Ishikawa (cell line): ENCODE measurements around the gene KMT5C.

Experiments
- CEBPB ChIP-seq: IDR thresholded peaks from 2 replicates; pipeline ENCODE4 v1.6.1; 2012
- CREB1 ChIP-seq: IDR thresholded peaks from 2 replicates; pipeline ENCODE4 v1.6.1; 2012; ENCODE audit warnings: low read depth
- EGR1 ChIP-seq: IDR thresholded peaks from 2 replicates; pipeline ENCODE4 v1.6.1; 2012
- EP300 ChIP-seq: IDR thresholded peaks from 2 replicates; pipeline ENCODE4 v1.6.1; 2012; ENCODE audit warnings: borderline replicate concordance
- FOXM1 ChIP-seq: IDR thresholded peaks from 2 replicates; pipeline ENCODE4 v1.6.1; 2012; ENCODE audit warnings: low read depth, borderline replicate concordance
- MAX ChIP-seq: IDR thresholded peaks from 2 replicates; pipeline ENCODE4 v1.6.1; 2012
- NFIC ChIP-seq: IDR thresholded peaks from 2 replicates; pipeline ENCODE4 v1.6.1; 2012
- RAD21 ChIP-seq: IDR thresholded peaks from 2 replicates; pipeline ENCODE4 v1.6.1; 2012; ENCODE audit warnings: low read depth
- REST ChIP-seq: IDR thresholded peaks from 2 replicates; pipeline ENCODE4 v1.6.1; 2012; ENCODE audit warnings: low read depth, mild to moderate bottlenecking
- TAF1 ChIP-seq: IDR thresholded peaks from 2 replicates; pipeline ENCODE4 v1.6.1; 2012; ENCODE audit warnings: low read depth, mild to moderate bottlenecking
- TCF12 ChIP-seq: IDR thresholded peaks from 2 replicates; pipeline ENCODE4 v1.6.1; 2012; ENCODE audit warnings: low read depth
- TEAD4 ChIP-seq: IDR thresholded peaks from 2 replicates; pipeline ENCODE4 v1.6.1; 2012
- USF1 ChIP-seq: IDR thresholded peaks from 2 replicates; pipeline ENCODE4 v1.6.1; 2012
- YY1 ChIP-seq: IDR thresholded peaks from 2 replicates; pipeline ENCODE4 v1.6.1; 2012; ENCODE audit warnings: low read depth
- ZBTB7A ChIP-seq: IDR thresholded peaks from 2 replicates; pipeline ENCODE4 v1.6.1; 2012; ENCODE audit warnings: low read depth

Gene KMT5C

GRCh38 chr19:55383279-55384130, 43.8 kb downstream of the KMT5C start:
- no peak for TF ChIP-seq EP300
- TF ChIP-seq CEBPB, result no peak
- no peak for TF ChIP-seq FOXM1
- TF ChIP-seq MAX, result peak; percentile 51
- no peak for TF ChIP-seq NFIC
- TF ChIP-seq TAF1, result peak; percentile 13; the same call in 1 of the 2 replicates
- TF ChIP-seq REST, result no peak
- no peak for TF ChIP-seq ZBTB7A

GRCh38 chr19:55384131-55384919, 44.6 kb downstream of the KMT5C start, which contains the start of gene TMEM238:
Gene TMEM238, minus strand, starts transcription at chr19:55384292. Its CDS starts 33 bp downstream, at chr19:55384259.
- peak; percentile 25; the same call in 1 of the 2 replicates for TF ChIP-seq TAF1
- TF ChIP-seq TEAD4, result no peak
- TF ChIP-seq USF1, result peak; percentile 27; the same call in 1 of the 2 replicates
- TF ChIP-seq EP300, result peak; percentile 20; the same call in 1 of the 2 replicates
- no peak for TF ChIP-seq TCF12
- no peak; the same call in 1 of the 2 replicates for TF ChIP-seq ZBTB7A
- TF ChIP-seq YY1, result peak; percentile 78
- no peak for TF ChIP-seq EGR1
- no peak for TF ChIP-seq CREB1
- no peak for TF ChIP-seq RAD21

GRCh38 chr19:55384920-55385723, 45.4 kb downstream of the KMT5C start:
- TF ChIP-seq ZBTB7A, result no peak
- no peak for TF ChIP-seq MAX
- no peak for TF ChIP-seq TAF1
- no peak for TF ChIP-seq CEBPB
- no peak for TF ChIP-seq CREB1
- no peak for TF ChIP-seq EP300
- no peak for TF ChIP-seq USF1

- TF ChIP-seq CREB1 (peak; percentile 52; the same call in 1 of the 2 replicates), USF1 (peak; percentile 35; the same call in 1 of the 2 replicates), YY1 (peak; percentile 80), FOXM1 (no peak), CEBPB (no peak), EGR1 (no peak), MAX (peak; percentile 71), TAF1 (peak; percentile 100), TCF12 (peak; percentile 49; the same call in 1 of the 2 replicates), TEAD4 (peak; percentile 34; the same call in 1 of the 2 replicates)
These were observed 46.2 kb downstream of the KMT5C start, which contains the start of gene RPL28 for GRCh38 chr19:55385724-55386492. Gene RPL28, plus strand, starts transcription at chr19:55385932. Its CDS starts 426 bp downstream, at chr19:55386358.

- no peak for TF ChIP-seq ZBTB7A
- TF ChIP-seq REST, result no peak
These were observed 46.9 kb downstream of the KMT5C start for GRCh38 chr19:55386493-55386971.
